Measurements from ENCODE around the gene RFNG. TPM values are rescaled to one million over a fixed set of nuclear protein-coding genes. Genes with fewer than 3 reads are reported as not detected.

RFNG gene
- total and polyA plus RNA-seq, 4 donors, result 29.1 to 38.2 (median 36.1) TPM

- peaks cover 0 to 2% (median 0%) of the 10 kb centered on the region in 4 donors for H3K9me3 ChIP-seq (ENCODE audit: control insufficient read depth in 4 of 4, insufficient read depth in 3 of 4, low read length in 3 of 4)
- no peak overlapping the region for H3K4me3 ChIP-seq
- TF ChIP-seq CTCF (IDR thresholded peaks at IDR 0.05; ENCODE audit: control extremely low read depth, extremely low read depth), result no peak
- DNase-seq (no peak), ATAC-seq (ENCODE audit: insufficient read depth, low FRiP score) (no peak)
- 94 to 96% methylated on average over 24 of the region's 24 CpGs for WGBS, 2 donors
- H3K27me3 ChIP-seq (ENCODE audit: control insufficient read depth in 3 of 3, insufficient read depth in 3 of 3, low read length in 2 of 3), result no peaks in the 10 kb centered on the region
- H3K27ac ChIP-seq (ENCODE audit: low read depth in 1 of 2, low read length in 1 of 2), result no peak overlapping the region
- H3K4me1 ChIP-seq (ENCODE audit: control insufficient read depth in 5 of 5, insufficient read depth in 5 of 5, low read length in 5 of 5), result no peaks in the 10 kb centered on the region
- peaks cover 4 to 96% (median 22%) of the 10 kb centered on the region in 4 donors for H3K36me3 ChIP-seq (ENCODE audit: control insufficient read depth in 4 of 4, insufficient read depth in 4 of 4, low read length in 4 of 4)
- H3K9ac ChIP-seq (ENCODE audit: insufficient read depth in 1 of 2, low read length in 2 of 2), result no peak overlapping the region
These were observed 31.4 kb upstream of the RFNG start for GRCh38 chr17:82083009-82083408.

DNA sequence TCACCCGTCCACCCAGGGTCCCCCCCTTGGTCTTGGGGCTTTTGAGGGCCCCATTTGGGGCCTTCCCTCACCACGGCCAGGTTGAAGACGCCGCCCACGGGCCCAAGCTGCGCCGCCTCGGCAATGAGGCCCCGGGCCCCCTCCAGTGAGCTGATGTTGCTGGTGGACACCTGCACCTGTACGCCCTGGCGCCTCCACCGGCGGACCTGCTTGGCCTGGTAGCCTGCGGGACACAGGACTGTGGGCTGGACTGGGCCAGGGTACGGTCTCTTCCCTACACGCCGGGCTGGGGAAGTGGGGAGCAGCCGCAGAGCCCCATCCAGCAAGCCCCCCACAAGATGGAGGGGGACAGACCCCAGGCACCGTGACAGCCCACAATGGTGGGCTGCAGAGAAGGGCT lies 30.8 kb upstream of the RFNG start:
- ATAC-seq (ENCODE audit: insufficient read depth, low FRiP score), result no peak
- H3K9me3 ChIP-seq (ENCODE audit: control insufficient read depth in 4 of 4, insufficient read depth in 3 of 4, low read length in 3 of 4), result peaks cover 0 to 2% (median 0%) of the 10 kb centered on the region in 4 donors
- 90 to 94% methylated on average over 17 to 19 of the region's 19 CpGs for WGBS, 2 donors
- no peak for TF ChIP-seq CTCF (IDR thresholded peaks at IDR 0.05; ENCODE audit: control extremely low read depth, extremely low read depth)
- H3K4me3 ChIP-seq, result no peak overlapping the region
- H3K36me3 ChIP-seq (ENCODE audit: control insufficient read depth in 4 of 4, insufficient read depth in 4 of 4, low read length in 4 of 4), result peaks cover 4 to 95% (median 18%) of the 10 kb centered on the region in 4 donors
- no peaks in the 10 kb centered on the region for H3K27me3 ChIP-seq (ENCODE audit: control insufficient read depth in 3 of 3, insufficient read depth in 3 of 3, low read length in 2 of 3)
- H3K4me1 ChIP-seq (ENCODE audit: control insufficient read depth in 5 of 5, insufficient read depth in 5 of 5, low read length in 5 of 5), result no peaks in the 10 kb centered on the region
- H3K9ac ChIP-seq (ENCODE audit: insufficient read depth in 1 of 2, low read length in 2 of 2), result no peak overlapping the region
- H3K27ac ChIP-seq (ENCODE audit: low read depth in 1 of 2, low read length in 1 of 2), result no peak overlapping the region
- no peak for DNase-seq

GRCh38 chr17:82081966-82082365 lies 30.4 kb upstream of the RFNG start:
- no peak overlapping the region for H3K4me3 ChIP-seq
- H3K4me1 ChIP-seq (ENCODE audit: control insufficient read depth in 5 of 5, insufficient read depth in 5 of 5, low read length in 5 of 5), result no peaks in the 10 kb centered on the region
- H3K27ac ChIP-seq (ENCODE audit: low read depth in 1 of 2, low read length in 1 of 2), result no peak overlapping the region
- peaks cover 0 to 2% (median 0%) of the 10 kb centered on the region in 4 donors for H3K9me3 ChIP-seq (ENCODE audit: control insufficient read depth in 4 of 4, insufficient read depth in 3 of 4, low read length in 3 of 4)
- DNase-seq, result no peak
- no peak for TF ChIP-seq CTCF (IDR thresholded peaks at IDR 0.05; ENCODE audit: control extremely low read depth, extremely low read depth)
- no peak overlapping the region for H3K9ac ChIP-seq (ENCODE audit: insufficient read depth in 1 of 2, low read length in 2 of 2)
- peaks cover 4 to 90% (median 17%) of the 10 kb centered on the region in 4 donors for H3K36me3 ChIP-seq (ENCODE audit: control insufficient read depth in 4 of 4, insufficient read depth in 4 of 4, low read length in 4 of 4)
- 91% methylated on average over 16 to 22 of the region's 22 CpGs for WGBS, 2 donors
- no peak for ATAC-seq (ENCODE audit: insufficient read depth, low FRiP score)
- no peaks in the 10 kb centered on the region for H3K27me3 ChIP-seq (ENCODE audit: control insufficient read depth in 3 of 3, insufficient read depth in 3 of 3, low read length in 2 of 3)

DNA sequence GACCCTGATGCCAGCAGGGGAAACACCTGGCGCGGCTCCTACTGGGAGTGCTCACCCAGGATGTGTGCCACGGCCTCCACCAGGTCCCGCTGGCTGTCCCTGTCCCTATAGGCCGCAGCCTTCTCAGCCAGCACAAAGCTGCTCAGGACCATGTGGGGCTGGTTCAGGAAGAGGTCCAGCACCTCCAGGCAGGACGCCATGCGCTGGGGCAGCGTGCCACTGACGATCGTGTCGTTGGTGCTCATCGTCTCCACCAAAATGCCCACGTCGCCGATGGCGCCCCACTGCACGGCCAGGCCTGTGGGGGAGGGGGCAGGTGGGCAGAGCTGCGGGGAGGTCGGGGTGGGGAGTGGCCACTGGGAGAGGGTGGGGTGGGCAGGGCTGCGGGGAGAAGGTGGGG lies 29.9 kb upstream of the RFNG start:
- no peak for DNase-seq
- WGBS, 2 donors, result 94 to 96% methylated on average over 17 to 19 of the region's 20 CpGs
- Histone ChIP-seq H3K9me3 (ENCODE audit: control insufficient read depth in 4 of 4, insufficient read depth in 3 of 4, low read length in 3 of 4) (peaks cover 0 to 2% (median 0%) of the 10 kb centered on the region in 4 donors), H3K27ac (ENCODE audit: low read depth in 1 of 2, low read length in 1 of 2) (no peak overlapping the region), H3K36me3 (ENCODE audit: control insufficient read depth in 4 of 4, insufficient read depth in 4 of 4, low read length in 4 of 4) (peaks cover 4 to 86% (median 14%) of the 10 kb centered on the region in 4 donors), H3K4me3 (no peak overlapping the region), H3K27me3 (ENCODE audit: control insufficient read depth in 3 of 3, insufficient read depth in 3 of 3, low read length in 2 of 3) (no peaks in the 10 kb centered on the region), H3K4me1 (ENCODE audit: control insufficient read depth in 5 of 5, insufficient read depth in 5 of 5, low read length in 5 of 5) (no peaks in the 10 kb centered on the region), H3K9ac (ENCODE audit: insufficient read depth in 1 of 2, low read length in 2 of 2) (no peak overlapping the region)
- ATAC-seq (ENCODE audit: insufficient read depth, low FRiP score), result no peak
- TF ChIP-seq CTCF (IDR thresholded peaks at IDR 0.05; ENCODE audit: control extremely low read depth, extremely low read depth), result no peak

Measured in lung (tissue), 12 donors.